ENCODE data around the gene CDH11.

CDH11 gene

GRCh38 chr16:64973171-64973570, 148.7 kb downstream of the CDH11 start:
- no peak for DNase-seq

- no peak for DNase-seq
Measured at GRCh38 chr16:64971171-64971570, 150.7 kb downstream of the CDH11 start.

GRCh38 chr16:64969221-64969620, 152.6 kb downstream of the CDH11 start:
- no peak for DNase-seq

- DNase-seq = no peak
Measured at GRCh38 chr16:64968539-64968938, 153.3 kb downstream of the CDH11 start.

- no peak for DNase-seq
Measured at GRCh38 chr16:64964126-64964540, 157.7 kb downstream of the CDH11 start.

GRCh38 chr16:64962786-64963185, 159.1 kb downstream of the CDH11 start:
- no peak for DNase-seq

GRCh38 chr16:64957246-64957645, 164.6 kb downstream of the CDH11 start:
- DNase-seq = no peak

- no peak for DNase-seq
Measured at GRCh38 chr16:64952177-64952576, 169.7 kb downstream of the CDH11 start.

GRCh38 chr16:64951193-64951592, 170.7 kb downstream of the CDH11 start:
- DNase-seq = no peak

- DNase-seq = no peak
Measured at GRCh38 chr16:64950731-64951130, 171.1 kb downstream of the CDH11 start.

- DNase-seq = no peak
Measured at GRCh38 chr16:64950262-64950661, 171.6 kb downstream of the CDH11 start.

GRCh38 chr16:64948056-64948455, 173.8 kb downstream of the CDH11 start:
- no peak for DNase-seq

GRCh38 chr16:64947651-64948050, 174.2 kb downstream of the CDH11 start:
- no peak for DNase-seq

GRCh38 chr16:64933885-64934284, 188.0 kb downstream of the CDH11 start:
- DNase-seq = no peak

- DNase-seq = no peak
Measured at GRCh38 chr16:64926476-64926875, 195.4 kb downstream of the CDH11 start.

GRCh38 chr16:64925166-64925565, 196.7 kb downstream of the CDH11 start:
- no peak for DNase-seq

- no peak for DNase-seq
Measured at GRCh38 chr16:64924086-64924485, 197.8 kb downstream of the CDH11 start.

- no peak for DNase-seq
Measured at GRCh38 chr16:64919929-64920607, 201.8 kb downstream of the CDH11 start.

GRCh38 chr16:64919141-64919540, 202.7 kb downstream of the CDH11 start:
- DNase-seq = no peak

- no peak for DNase-seq
Measured at GRCh38 chr16:64916051-64916450, 205.8 kb downstream of the CDH11 start.

- peak; percentile 73 for DNase-seq
Measured at GRCh38 chr16:64910356-64910755, 211.5 kb downstream of the CDH11 start.

GRCh38 chr16:64907844-64908243, 214.0 kb downstream of the CDH11 start:
- DNase-seq = no peak

GRCh38 chr16:64903770-64904169, 218.1 kb downstream of the CDH11 start:
- DNase-seq = no peak

GRCh38 chr16:64900517-64900916, 221.3 kb downstream of the CDH11 start:
- no peak for DNase-seq

- no peak for DNase-seq
Measured at GRCh38 chr16:64900019-64900418, 221.8 kb downstream of the CDH11 start.

Data from NCI-H1694 (cell line).